BJ (cell line): ENCODE results near the gene PAK5. TPM values are rescaled to one million over a fixed set of nuclear protein-coding genes. Genes with fewer than 3 reads are reported as not detected.

Source experiments
- CTCF ChIA-PET: fragments of 350-600 bp; formaldehyde crosslinking; extraction: SDS; loops from one replicate; lab custom pipeline; 2021; ENCODE audit warnings: antibody characterized with exemption, inconsistent platforms; lab: Yijun Ruan, JAX
- POLR2A ChIA-PET: fragments of 300-600 bp; sonication (Branson Sonifier 250); formaldehyde crosslinking; extraction: SDS; loops from one replicate; lab custom pipeline; 2021; ENCODE audit warnings: antibody characterized with exemption; lab: Charles Lee
- DNase-seq: peaks from one replicate; pipeline ENCODE4 v3.0.0-alpha.2; 2011; ENCODE audit warnings: low read depth
- H3K27me3 ChIP-seq: 2 replicates; pipeline ENCODE4 v1.6.0; 2011; ENCODE audit warnings: low read length; ENCODE audit not compliant: control insufficient read depth, insufficient read depth
- H3K36me3 ChIP-seq: 2 replicates; pipeline ENCODE4 v1.5.1; 2011; ENCODE audit warnings: low read length; ENCODE audit not compliant: control insufficient read depth, insufficient read depth
- H3K4me3 ChIP-seq: 2 replicates; pipeline ENCODE4 v1.5.1; 2011; ENCODE audit warnings: low read depth, mild to moderate bottlenecking, control low read depth, low read length
- polyA plus RNA-seq: library from polyadenylated mRNA; depleted of rRNA; stranded (reverse); fragments of >200 nt; gene quantifications from 2 replicates; pipeline ENCODE4 v1.2.3, GENCODE V29; 2011
- TF ChIP-seq, protein P1 (sequence below): IDR thresholded peaks from 2 replicates; pipeline ENCODE4 v1.5.1; 2011; ENCODE audit warnings: low read depth, mild to moderate bottlenecking, control low read depth, inconsistent platforms, low read length, moderate library complexity; ENCODE audit not compliant: insufficient read depth

The PAK5 gene
- polyA plus RNA-seq, 1 experiment = not detected

- no peak for DNase-seq
- Histone ChIP-seq H3K4me3 (no peak overlapping the region), H3K36me3 (no peaks in the 10 kb centered on the region), H3K27me3 (no peaks in the 10 kb centered on the region)
- CTCF ChIA-PET = interaction anchor here (1.1 to 1.2 kb wide), 3 partner anchors 11 to 284 kb away, joined by 4 to 6 read pairs (median 4); no protein-coding TSS in a partner anchor
- TF ChIP-seq, protein P1, sequence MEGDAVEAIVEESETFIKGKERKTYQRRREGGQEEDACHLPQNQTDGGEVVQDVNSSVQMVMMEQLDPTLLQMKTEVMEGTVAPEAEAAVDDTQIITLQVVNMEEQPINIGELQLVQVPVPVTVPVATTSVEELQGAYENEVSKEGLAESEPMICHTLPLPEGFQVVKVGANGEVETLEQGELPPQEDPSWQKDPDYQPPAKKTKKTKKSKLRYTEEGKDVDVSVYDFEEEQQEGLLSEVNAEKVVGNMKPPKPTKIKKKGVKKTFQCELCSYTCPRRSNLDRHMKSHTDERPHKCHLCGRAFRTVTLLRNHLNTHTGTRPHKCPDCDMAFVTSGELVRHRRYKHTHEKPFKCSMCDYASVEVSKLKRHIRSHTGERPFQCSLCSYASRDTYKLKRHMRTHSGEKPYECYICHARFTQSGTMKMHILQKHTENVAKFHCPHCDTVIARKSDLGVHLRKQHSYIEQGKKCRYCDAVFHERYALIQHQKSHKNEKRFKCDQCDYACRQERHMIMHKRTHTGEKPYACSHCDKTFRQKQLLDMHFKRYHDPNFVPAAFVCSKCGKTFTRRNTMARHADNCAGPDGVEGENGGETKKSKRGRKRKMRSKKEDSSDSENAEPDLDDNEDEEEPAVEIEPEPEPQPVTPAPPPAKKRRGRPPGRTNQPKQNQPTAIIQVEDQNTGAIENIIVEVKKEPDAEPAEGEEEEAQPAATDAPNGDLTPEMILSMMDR = no peak
- POLR2A ChIA-PET = no interaction called here
These were observed 210.7 kb downstream of the PAK5 start for GRCh38 chr20:9628141-9628540.

- ChIA-PET POLR2A (no interaction called here), CTCF (interaction anchor here (0.8 to 1.1 kb wide), 2 partner anchors 10 to 219 kb away, joined by 3 read pairs; no protein-coding TSS in a partner anchor)
- Histone ChIP-seq H3K4me3 (no peak overlapping the region), H3K36me3 (no peaks in the 10 kb centered on the region), H3K27me3 (no peaks in the 10 kb centered on the region)
- DNase-seq = no peak
- TF ChIP-seq, protein P1 = no peak
These were observed 211.7 kb downstream of the PAK5 start for GRCh38 chr20:9627219-9627618.

- CTCF ChIA-PET = interaction anchor here (0.6 to 1.1 kb wide), 3 partner anchors 9 to 218 kb away, joined by 3 read pairs; no protein-coding TSS in a partner anchor
These were observed 212.5 kb downstream of the PAK5 start for GRCh38 chr20:9626357-9626756.

GRCh38 chr20:9617940-9618339, 220.9 kb downstream of the PAK5 start:
- Histone ChIP-seq H3K27me3 (peaks cover 10% of the 10 kb centered on the region), H3K4me3 (no peak overlapping the region), H3K36me3 (no peaks in the 10 kb centered on the region)
- TF ChIP-seq, protein P1 = no peak
- CTCF ChIA-PET = interaction anchor here (0.7 to 7.4 kb wide), 27 partner anchors 8 to 359 kb away, joined by 3 to 138 read pairs (median 3); no protein-coding TSS in a partner anchor
- no peak for DNase-seq
- POLR2A ChIA-PET = no interaction called here

More at GRCh38 chr20:9626357-9626756, 212.5 kb downstream of the PAK5 start:
- DNase-seq = no peak
- no peaks in the 10 kb centered on the region for H3K27me3 ChIP-seq
- POLR2A ChIA-PET = no interaction called here
- no peak overlapping the region for H3K4me3 ChIP-seq
- TF ChIP-seq, protein P1 = no peak
- no peaks in the 10 kb centered on the region for H3K36me3 ChIP-seq

GRCh38 chr20:9616833-9617461, 221.9 kb downstream of the PAK5 start:
- TF ChIP-seq, protein P1 = peak; percentile 86
- Histone ChIP-seq H3K36me3 (no peaks in the 10 kb centered on the region), H3K27me3 (peaks cover 10% of the 10 kb centered on the region), H3K4me3 (no peak overlapping the region)
- CTCF ChIA-PET = interaction anchor here (0.7 to 7.4 kb wide), 31 partner anchors 10 to 473 kb away, joined by 3 to 138 read pairs (median 4); no protein-coding TSS in a partner anchor
- DNase-seq = no peak
- POLR2A ChIA-PET = interaction anchor here (0.7 kb wide), 1 partner anchor 937 kb away, joined by 3 read pairs; no protein-coding TSS in a partner anchor
